HL-60/S4 treated with phorbol 12-myristate 13-acetate at 8.2 ng/mL for 4 days and 3 days (cell line): Measurements from ENCODE around the gene ACACB.
"Not testable (repeated sequence)": the region's sequence is repeated elsewhere in the genome, so short reads cannot be mapped to it uniquely, and the experiment has no call there.

ENCODE experiments used
- in situ Hi-C: fragments of 300-500 bp; cut with MboI; formaldehyde crosslinking; loops from 2 replicates; pipeline ENCODE4 v1.15.0; 2022; ENCODE audit warnings: low sequenced_read_pairs

The ACACB gene

GRCh38 chr12:109137055-109137454 is 20.7 kb downstream of the ACACB start:
- in situ Hi-C loops = no loop called here

GRCh38 chr12:109139360-109139759 is 23.0 kb downstream of the ACACB start:
- in situ Hi-C loops = no loop called here

- in situ Hi-C loops = no loop called here
Observed at GRCh38 chr12:109139791-109140190, 23.4 kb downstream of the ACACB start.

- in situ Hi-C loops = no loop called here
Observed at GRCh38 chr12:109140560-109140959, 24.2 kb downstream of the ACACB start.

- in situ Hi-C loops = no loop called here
Observed at GRCh38 chr12:109144224-109144623, 27.8 kb downstream of the ACACB start.

GRCh38 chr12:109147126-109147525 is 30.7 kb downstream of the ACACB start:
- in situ Hi-C loops = not testable (repeated sequence)

- in situ Hi-C loops = no loop called here
Observed at GRCh38 chr12:109147954-109148353, 31.6 kb downstream of the ACACB start.

GRCh38 chr12:109150124-109150640 is 33.8 kb downstream of the ACACB start:
- in situ Hi-C loops = no loop called here

- in situ Hi-C loops = no loop called here
Observed at GRCh38 chr12:109151457-109151856, 35.1 kb downstream of the ACACB start.

GRCh38 chr12:109153821-109154441 is 37.5 kb downstream of the ACACB start:
- in situ Hi-C loops = no loop called here

- in situ Hi-C loops = no loop called here
Observed at GRCh38 chr12:109154451-109155438, 38.4 kb downstream of the ACACB start.

GRCh38 chr12:109156036-109156435 is 39.6 kb downstream of the ACACB start:
- in situ Hi-C loops = no loop called here

GRCh38 chr12:109156586-109156985 is 40.2 kb downstream of the ACACB start:
- in situ Hi-C loops = no loop called here

- in situ Hi-C loops = no loop called here
Observed at GRCh38 chr12:109157986-109158385, 41.6 kb downstream of the ACACB start.

- in situ Hi-C loops = no loop called here
Observed at GRCh38 chr12:109160433-109160832, 44.0 kb downstream of the ACACB start.

GRCh38 chr12:109160873-109161272 is 44.5 kb downstream of the ACACB start:
- in situ Hi-C loops = no loop called here

GRCh38 chr12:109162551-109162950 is 46.2 kb downstream of the ACACB start:
- in situ Hi-C loops = no loop called here

- in situ Hi-C loops = no loop called here
Observed at GRCh38 chr12:109163167-109163566, 46.8 kb downstream of the ACACB start.

GRCh38 chr12:109165599-109165998 is 49.2 kb downstream of the ACACB start:
- in situ Hi-C loops = no loop called here

- in situ Hi-C loops = no loop called here
Observed at GRCh38 chr12:109166371-109166770, 50.0 kb downstream of the ACACB start.

GRCh38 chr12:109167781-109168180 is 51.4 kb downstream of the ACACB start:
- in situ Hi-C loops = no loop called here

GRCh38 chr12:109169262-109169661 is 52.9 kb downstream of the ACACB start:
- in situ Hi-C loops = no loop called here
